GM19193 (cell line): ENCODE measurements around the gene WNT3A.

Experiments used
- POLR2A ChIP-seq: IDR thresholded peaks from 4 replicates; pipeline ENCODE4 v1.6.1; 2011; ENCODE audit not compliant: insufficient read depth, insufficient read length; ENCODE audit errors: extremely low read depth

Gene WNT3A

DNA sequence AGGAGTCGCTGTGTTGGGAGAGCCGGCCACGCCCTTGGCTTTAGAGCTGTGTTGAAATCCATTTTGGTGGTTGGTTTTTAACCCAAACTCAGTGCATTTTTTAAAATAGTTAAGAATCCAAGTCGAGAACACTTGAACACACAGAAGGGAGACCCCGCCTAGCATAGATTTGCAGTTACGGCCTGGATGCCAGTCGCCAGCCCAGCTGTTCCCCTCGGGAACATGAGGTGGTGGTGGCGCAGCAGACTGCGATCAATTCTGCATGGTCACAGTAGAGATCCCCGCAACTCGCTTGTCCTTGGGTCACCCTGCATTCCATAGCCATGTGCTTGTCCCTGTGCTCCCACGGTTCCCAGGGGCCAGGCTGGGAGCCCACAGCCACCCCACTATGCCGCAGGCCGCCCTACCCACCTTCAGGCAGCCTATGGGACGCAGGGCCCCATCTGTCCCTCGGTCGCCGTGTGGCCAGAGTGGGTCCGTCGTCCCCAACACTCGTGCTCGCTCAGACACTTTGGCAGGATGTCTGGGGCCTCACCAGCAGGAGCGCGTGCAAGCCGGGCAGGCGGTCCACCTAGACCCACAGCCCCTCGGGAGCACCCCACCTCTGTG is 91.6 kb downstream of the WNT3A start:
- peak; percentile 19 for TF ChIP-seq POLR2A

DNA sequence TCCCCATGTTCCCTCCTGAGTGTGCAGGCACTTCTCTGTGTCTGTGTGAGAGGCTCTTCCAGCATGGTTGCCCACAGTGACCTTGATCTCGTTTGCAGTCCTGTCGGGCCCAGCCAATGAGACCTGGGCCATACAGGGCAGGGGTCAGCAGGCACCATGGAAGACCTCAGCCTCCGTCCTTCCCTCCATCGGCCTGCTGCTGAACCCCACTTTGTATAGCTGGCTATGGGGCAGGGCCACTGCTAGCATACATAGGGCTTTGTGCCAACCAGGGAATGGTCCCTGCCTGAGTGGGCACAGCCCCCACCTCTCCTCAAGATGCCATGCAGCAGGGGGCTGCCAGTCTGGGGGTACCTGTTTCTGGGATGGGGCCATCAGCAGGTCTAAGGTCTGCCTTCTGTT is 92.5 kb downstream of the WNT3A start:
- TF ChIP-seq POLR2A = no peak

DNA sequence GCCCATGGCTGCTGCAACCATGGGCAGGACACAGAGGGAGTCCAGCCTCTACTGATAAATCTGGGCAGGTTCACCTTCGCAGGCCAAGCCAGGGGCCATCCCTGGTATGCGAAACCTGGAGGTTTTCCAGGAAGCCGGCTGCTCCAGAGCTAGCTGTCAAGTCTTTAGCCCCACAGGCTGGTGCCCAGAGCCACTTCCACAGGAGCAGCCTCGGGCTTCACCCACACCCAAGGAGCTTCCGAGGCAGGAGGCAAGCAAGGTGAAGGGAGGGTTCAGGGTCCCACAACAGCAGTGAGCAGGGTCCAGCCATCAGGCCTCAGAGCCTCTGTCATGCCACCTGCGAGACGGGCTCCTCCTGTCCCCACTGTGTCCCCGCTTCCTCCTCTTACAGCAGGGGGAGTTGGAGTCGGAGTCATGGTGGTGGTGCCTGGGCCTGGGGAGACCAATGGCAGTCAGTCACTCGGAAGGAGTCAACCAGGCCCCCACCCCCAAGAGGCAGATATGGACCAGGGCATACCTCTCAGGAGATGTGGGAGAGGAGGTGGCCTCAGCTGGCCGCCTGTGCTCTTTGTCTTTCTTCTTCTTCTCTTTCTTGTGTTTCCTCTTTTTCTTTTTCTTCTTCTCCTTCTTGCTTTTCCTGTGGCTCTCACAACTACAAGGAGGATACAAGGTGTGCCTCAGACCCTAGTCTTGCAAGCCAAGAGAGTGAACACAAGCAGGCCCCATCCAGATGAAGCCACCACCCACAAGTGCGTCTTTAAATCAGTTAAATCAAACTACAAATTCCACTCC is 94.2 kb downstream of the WNT3A start:
- no peak for TF ChIP-seq POLR2A

DNA sequence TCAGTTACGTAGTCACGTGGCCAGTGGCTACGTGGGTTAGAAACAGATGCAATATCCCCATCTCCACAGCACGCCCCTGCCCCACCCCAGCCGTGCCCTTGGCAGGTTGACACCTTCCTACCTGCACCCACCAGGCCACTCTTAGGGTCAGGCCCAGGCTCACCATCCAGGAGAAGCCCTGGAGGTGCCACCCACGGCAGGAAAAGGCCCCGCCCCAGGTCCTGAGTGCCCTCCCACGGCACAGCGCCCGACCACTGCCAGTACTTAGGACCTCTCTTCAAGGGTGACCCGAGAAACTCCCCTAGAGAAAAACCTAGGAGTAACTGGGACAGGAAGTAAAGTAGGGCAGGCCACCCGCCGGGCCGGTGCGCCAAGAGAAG is 94.8 kb downstream of the WNT3A start:
- no peak for TF ChIP-seq POLR2A

DNA sequence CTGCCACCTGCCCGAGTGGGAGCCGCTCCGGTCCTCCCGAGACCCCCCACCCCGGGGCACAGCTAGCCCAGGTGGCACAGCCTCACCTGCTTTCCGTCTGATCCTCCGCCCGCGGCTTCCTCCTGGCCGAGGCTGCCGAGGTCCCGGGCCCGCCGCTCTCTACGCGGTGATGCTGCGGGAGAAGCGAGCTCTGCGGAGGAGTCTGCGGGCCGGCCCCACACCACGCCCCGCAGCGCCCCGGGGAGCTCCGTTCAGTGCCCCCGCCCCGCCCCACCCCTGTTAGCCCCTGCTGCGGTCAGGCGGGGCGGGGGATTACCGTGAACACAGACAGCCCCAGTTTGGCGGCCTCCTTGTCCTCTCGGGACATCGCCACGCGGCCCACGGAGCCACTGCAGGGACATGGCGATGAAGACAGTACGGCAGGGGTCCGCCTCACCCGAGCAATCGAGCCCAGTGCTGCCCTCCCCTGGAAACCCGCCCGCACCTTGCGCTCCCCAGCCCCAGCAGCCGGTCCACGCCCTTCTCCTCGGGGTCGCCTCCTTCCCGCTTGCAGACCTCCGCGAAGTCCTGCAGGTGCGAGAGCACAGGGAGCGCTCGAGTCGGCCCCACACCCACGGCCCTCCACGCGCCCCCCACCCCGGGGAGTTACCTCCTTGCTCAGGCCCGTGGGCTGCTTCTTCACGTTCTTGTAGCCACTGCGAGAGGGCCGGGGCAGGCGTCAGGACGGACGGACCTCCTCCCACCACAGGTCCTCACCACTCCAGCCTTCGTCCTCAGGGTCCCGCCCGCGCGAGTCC is 95.4 kb downstream of the WNT3A start:
- no peak for TF ChIP-seq POLR2A

DNA sequence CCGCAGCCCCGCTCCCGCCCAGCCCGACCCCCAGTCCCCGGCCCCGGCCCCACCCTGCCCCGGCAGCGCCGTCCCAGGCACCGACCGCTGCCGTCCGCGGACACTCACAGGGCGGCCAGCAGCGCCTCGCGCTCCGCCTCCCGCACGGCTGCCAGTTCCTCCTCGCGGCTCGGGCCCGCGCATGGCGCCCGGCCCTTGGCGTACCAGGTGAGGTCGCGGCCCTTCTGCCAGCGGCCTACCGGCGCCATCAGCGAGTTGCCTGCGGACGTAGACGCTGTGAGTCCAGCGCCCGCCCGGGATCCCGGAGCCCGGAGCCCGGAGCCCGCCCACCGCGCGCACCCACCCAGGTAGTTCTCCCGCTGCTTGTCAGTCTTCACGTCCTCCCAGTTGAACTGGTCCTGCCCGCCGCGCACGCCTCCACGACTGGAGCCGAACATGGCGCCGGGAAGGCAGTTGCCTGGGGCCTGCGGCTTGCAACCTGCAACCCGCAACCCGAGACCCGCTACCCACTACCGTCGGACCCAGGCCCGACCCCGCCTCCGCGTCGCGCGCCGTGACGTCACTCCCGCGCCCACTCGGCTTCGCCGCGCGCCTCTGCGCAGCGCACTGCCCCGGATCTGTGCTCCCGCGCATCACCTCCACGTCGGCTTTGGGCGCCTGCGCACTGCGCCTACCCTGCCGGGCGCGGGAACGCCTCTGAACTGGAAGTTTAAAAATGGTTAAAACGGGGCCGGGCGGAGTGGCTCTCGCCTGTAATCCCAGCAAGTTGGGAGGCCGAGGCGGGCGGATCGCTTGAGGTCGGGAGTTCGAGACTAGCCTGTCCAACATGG is 96.2 kb downstream of the WNT3A start, which contains the start of gene C1orf35:
Gene C1orf35 (minus strand): TSS at position 535 of the 830 bp plus-strand sequence. CDS start 98 bp downstream, at position 437.
- peak; percentile 68 for TF ChIP-seq POLR2A

DNA sequence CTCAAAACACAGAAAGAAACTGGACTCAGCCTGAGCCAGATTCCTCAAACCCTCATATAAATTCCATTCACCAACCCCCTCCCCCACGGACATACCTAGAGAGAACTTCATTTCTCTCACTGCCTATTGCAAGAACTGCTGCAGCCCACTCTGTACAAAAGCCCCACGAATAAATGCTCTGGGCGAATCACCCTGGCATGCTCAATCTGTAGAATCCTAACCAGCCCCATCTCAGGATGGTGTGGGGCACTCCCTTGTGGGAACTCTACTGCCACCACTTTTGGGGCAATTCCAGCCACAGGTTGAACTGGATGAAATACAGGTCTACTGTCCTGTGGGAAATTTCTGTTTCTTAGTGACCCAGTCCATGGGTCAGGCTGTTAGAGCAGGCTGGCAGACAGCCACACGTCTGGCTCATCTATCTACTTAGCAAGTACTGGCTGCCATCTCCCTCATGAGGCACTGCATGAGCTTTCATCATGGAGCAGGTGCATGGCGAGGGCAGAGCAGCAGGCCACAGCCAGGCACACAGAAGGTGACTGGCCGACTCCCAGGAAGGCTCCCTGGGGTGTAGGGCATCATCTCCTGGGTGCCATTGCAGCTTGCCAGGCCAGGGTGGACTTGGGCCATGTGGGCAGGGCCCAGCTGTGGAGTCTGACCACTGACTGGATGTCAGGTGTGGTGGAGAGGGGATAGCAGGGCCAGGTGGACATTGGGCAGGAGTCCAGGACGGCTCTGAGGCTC is 97.9 kb downstream of the WNT3A start:
- no peak for TF ChIP-seq POLR2A

DNA sequence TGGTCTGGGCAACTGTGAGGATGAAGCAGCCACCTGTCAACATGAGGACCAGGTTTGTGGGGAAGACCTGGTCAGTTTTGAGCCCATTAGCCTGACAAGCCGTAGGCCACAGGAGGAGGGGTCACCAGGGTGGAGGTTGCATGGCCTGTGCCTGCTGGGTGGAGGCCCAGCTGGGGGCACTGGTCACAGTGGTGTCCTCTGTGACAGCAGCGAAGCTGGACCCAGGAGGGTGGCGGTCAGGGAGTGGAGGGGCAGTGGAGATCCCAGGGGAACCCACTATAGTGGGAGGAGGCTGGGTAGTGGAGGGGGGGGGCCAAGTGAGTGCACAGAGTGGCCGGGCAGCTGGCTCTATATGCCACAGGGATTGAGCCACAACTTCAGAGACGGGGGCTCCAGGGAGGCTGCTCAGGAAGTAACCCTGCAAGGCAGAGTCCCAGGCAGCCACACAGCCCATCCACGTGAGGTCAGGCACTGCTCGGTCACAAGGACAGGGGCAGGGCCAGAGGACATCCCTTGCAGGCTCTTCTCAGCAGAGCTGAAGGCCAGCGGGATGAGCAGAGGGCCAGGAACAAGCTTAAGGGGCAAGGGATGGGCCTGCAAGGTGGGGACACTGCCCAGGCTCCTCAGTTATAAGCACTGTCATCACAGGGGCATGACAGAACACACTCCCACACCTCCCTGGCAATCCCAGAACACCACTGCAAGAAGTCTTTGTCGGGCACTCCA is 98.6 kb downstream of the WNT3A start:
- TF ChIP-seq POLR2A = no peak

DNA sequence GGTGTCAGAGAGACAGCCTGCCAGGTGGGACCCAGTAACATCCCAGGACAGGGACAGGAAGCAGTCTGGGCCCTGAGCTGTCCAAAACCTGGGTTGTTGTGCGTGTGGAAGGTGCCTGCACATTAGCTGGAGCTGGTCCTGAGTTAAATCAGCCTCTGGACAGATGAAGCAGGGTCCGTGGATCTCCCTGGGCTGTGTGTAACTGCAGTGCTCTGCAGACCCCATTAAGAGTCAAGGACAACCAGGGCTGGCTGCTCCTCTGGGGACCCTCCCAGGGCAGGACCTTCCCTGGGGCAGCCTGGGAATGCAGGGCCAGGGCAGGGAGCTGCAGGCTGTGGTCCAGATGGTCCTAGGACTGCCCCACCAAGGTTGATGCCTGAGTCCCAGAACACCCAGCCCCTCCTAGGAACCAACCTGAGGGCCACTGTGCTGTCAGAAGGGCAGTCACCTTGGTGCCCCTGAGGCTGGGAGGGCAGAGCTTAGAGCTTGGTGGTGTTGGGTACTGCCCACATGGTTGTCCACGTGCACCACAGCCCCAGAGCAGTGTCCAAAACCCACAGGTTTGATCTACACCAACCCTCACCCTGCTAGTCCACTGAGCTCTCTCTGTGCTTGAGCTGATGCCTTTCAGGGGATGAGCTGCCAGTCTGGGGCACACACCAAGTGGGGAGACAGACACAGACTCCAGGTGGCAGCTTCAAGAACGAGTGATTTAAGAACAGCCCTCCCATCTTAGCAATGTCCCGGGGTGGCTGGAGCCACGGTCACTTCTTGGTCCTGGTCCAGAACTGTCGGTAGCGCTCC is 99.4 kb downstream of the WNT3A start:
- no peak for TF ChIP-seq POLR2A

DNA sequence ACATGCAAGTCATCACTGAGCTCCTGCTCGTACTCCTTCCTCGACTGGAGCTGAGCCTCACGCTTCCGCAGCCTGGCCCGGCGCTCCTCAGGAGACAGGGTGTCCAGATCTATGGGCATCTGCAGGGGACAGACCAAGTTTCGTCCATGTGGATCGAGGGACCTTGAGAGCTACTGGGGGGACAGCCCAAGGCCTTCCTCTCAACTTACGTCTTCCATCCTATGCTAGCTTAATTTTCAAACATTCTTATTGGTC is 99.9 kb downstream of the WNT3A start:
- TF ChIP-seq POLR2A = no peak

DNA sequence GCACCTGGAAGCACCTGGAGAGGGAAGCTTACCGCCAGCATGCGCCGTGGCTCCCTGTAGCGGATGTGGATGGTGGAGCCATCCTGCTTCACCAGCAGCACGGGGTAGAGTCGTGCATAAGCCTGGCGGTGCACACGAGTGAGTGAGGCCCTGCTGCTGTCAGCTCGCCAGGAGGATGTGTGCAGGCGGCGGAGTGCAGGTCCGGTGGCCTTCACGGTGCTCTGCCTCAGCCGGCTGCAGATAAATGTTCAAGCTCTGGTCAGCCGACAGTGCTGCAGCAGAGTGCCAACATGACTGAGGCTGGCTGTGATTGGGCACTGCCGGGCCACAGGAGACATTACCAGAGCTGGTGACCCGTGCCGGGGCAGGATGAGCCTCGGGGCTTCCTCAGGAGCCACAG is 100.8 kb downstream of the WNT3A start:
- TF ChIP-seq POLR2A = no peak

DNA sequence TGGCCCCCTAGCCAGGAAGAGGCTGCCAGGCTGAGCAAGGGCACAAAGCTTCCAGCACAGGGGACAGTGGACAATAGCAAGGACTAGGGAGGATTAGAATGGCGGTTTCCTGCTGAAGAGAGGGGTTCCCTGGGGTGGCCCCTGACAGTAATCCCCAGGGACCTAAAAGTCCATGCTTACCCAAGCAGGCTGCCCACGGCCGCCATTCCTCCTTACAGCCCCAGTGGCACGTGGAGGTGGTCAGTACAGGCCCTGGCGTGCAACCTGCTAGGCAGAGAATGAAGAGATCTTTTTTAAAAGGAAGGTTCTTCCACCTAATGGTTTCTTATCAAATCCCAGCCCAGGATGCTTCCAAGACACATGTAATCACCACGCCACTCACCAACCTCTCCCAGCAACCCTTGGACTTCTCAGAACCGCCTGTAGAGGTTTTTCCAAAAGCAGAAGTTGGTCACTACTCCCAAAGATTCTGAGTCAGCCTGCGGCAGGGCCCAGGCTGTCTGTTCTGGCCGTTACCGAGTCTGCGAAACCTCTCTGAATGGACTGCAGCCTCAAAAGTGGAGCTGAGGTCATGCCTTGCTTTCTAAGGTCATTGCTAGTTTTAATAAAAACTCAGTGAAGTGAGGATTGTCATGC is 101.4 kb downstream of the WNT3A start:
- no peak for TF ChIP-seq POLR2A

DNA sequence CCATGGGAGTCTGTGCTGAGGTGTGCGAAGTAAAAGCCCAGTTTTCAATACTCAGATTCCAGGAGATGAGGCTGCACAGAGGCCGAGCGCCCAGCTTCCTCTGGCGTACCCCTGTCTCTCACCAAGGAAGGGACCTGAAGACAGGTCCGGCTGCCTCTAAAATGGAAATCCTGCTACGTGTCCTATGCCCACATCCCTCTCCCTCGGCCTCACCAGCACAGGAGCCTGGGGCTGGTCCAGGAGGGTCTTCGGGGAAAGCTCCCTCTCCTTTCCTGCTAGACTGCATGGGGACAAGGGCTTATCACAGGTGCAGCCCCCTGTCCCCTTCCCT is 101.9 kb downstream of the WNT3A start:
- no peak for TF ChIP-seq POLR2A
